Left ventricle myocardium inferior (tissue), 1 donor: ENCODE results near the gene SMARCD1. TPM values are rescaled to one million over a fixed set of nuclear protein-coding genes. Genes with fewer than 3 reads are reported as not detected.

Experiments
- DNase-seq: peaks from one replicate; pipeline ENCODE4 v3.0.0-alpha.2; 2020
- H3K27ac ChIP-seq: fragments of 200-600 bp; replicated peaks from 2 replicates; pipeline ENCODE4 v1.8.0; 2021
- H3K27me3 ChIP-seq: fragments of 200-600 bp; 2 replicates; pipeline ENCODE4 v1.8.0; 2021; ENCODE audit warnings: low read depth
- H3K36me3 ChIP-seq: fragments of 200-600 bp; 2 replicates; pipeline ENCODE4 v1.8.0; 2021
- H3K4me1 ChIP-seq: fragments of 200-600 bp; 2 replicates; pipeline ENCODE4 v1.8.0; 2021
- H3K4me3 ChIP-seq: fragments of 200-600 bp; 2 replicates; pipeline ENCODE4 v1.8.0; 2021; ENCODE audit warnings: mild to moderate bottlenecking, moderate library complexity
- H3K9me3 ChIP-seq: fragments of 200-600 bp; replicated peaks from 2 replicates; pipeline ENCODE4 v1.8.0; 2021
- intact Hi-C: fragments of 100-400 bp; cut with micrococcal nuclease; formaldehyde crosslinking; loops from one replicate; pipeline ENCODE4 v1.11.0; 2022
- total RNA-seq: library from RNA; stranded (reverse); fragmentation: NEBNext Ultra II Directional; extraction: Animal tissue kit (Norgen Biotek cat#: 25700); gene quantifications from one replicate; pipeline ENCODE4 v1.2.1, GENCODE V29; 2021
- TF ChIP-seq, protein P1 (sequence below): fragments of 200-600 bp; IDR thresholded peaks from 2 replicates; pipeline ENCODE4 v1.8.0; 2021; ENCODE audit warnings: antibody characterized with exemption, mild to moderate bottlenecking, borderline replicate concordance
- donor health status: DM: no; HTN: yes; CAD: no; lungs with severe emphysema.

SMARCD1 gene
- total RNA-seq, 1 donor from 2014 or later: 15.4 TPM

DNA sequence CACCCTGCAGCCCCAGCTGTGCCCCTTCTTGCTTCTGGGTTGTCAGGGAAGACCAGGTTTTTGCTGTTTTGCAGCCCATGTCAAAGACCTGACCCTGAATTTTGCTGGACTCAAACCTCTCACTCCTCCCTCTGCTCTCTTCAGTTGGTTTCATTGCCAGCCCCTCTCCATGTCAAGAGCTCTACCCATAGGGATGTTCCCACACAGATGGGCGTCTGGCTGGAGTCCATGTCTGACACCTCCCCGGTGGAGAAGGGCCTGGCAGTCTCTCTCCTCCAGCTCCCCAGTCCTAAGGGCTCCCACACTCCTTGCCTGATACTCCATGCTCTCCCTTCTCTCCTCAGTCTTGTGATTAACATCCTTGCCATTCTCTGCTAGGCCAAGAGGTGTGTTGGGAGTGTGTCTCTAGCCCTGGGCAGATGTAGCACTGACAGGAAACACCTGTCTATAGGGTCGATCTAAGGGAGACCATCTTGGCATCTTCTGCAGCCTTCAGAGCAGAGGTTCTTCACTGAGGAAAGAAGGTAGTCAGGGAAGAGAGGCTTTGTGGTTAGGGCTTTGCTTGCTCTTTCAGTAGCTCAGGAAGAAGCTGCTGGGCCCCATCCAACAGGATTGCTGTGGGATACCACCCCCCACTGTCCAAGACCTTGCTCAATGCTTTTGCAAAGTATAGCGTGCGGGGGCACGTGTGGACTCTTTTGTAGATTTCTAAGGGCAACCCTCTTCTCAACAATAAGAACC, 23.0 kb upstream of the SMARCD1 start:
- Histone ChIP-seq H3K4me1 (peaks cover 18% of the 10 kb centered on the region), H3K27ac (no peak overlapping the region), H3K27me3 (peaks cover 35% of the 10 kb centered on the region), H3K4me3 (no peak overlapping the region), H3K9me3 (no peaks in the 10 kb centered on the region), H3K36me3 (no peaks in the 10 kb centered on the region)
- DNase-seq: no peak
- TF ChIP-seq, protein P1, sequence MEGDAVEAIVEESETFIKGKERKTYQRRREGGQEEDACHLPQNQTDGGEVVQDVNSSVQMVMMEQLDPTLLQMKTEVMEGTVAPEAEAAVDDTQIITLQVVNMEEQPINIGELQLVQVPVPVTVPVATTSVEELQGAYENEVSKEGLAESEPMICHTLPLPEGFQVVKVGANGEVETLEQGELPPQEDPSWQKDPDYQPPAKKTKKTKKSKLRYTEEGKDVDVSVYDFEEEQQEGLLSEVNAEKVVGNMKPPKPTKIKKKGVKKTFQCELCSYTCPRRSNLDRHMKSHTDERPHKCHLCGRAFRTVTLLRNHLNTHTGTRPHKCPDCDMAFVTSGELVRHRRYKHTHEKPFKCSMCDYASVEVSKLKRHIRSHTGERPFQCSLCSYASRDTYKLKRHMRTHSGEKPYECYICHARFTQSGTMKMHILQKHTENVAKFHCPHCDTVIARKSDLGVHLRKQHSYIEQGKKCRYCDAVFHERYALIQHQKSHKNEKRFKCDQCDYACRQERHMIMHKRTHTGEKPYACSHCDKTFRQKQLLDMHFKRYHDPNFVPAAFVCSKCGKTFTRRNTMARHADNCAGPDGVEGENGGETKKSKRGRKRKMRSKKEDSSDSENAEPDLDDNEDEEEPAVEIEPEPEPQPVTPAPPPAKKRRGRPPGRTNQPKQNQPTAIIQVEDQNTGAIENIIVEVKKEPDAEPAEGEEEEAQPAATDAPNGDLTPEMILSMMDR: no peak
- intact Hi-C loops: no loop called here

DNA sequence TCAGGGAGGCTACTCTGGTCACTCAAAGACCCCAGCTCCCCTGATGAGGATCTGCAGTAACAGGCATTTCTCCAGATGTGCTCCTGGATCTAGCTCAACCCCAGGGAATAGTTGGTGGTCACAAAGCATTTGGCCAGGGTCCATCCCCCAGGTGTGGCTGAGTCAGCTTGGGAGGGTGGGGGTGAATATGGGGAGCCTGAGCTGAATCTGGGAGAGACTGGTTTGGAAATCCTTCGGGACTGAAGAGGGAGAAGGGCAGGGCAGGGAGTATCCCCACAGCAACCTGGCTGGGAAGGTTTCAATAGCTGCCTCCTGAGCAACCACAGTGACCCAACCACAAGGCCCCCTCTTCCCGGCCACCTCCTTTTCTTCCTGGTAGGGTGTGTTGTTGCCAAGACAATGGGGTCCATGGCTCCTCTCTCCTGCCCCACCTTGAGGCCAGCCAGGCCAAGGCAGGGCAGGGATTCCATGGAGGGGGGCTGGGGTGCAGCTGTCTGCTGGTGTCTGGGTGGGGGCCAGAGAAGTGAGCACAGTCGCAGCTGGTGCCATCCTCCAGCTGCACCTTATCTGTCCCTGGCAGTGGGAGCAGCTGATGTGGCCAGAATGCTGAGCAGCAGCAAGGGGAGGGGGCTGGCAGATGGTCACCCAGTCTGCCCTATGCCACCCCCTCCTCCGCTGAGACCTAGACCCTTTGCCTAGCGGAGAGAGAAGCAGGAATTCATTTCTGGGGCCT, 22.2 kb upstream of the SMARCD1 start:
- intact Hi-C loops: no loop called here
- peaks cover 30% of the 10 kb centered on the region for H3K27me3 ChIP-seq

DNA sequence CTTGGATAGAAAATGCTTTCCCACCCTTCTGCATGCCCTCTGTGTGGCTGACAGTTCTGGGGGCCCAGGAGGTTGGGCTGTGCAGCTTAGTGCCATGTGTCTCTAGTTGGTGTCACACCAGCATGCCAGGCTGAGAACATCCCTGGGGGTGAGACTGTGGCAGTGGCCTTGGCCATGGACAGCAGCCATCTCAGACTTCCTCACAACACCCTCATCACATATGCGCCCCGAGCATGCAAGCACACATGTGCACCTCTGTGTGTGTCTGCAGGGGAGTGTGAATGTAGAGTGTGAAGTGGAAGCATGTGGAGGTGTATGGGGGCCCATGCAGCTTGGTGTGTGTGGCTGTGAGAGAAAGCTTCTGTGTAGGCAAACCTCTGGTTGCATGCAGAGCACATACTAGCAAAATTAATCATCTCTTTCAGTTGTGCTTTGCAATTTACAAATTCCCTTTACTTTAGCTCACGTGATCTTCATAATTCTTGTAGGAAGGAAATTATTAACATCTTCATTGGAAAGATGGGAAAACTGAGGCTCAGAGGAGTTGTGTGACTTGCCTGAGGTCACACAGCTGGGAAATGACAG, 19.3 kb upstream of the SMARCD1 start:
- no peak overlapping the region for H3K27ac ChIP-seq
- peaks cover 13% of the 10 kb centered on the region for H3K4me1 ChIP-seq
- no peaks in the 10 kb centered on the region for H3K9me3 ChIP-seq
- H3K27me3 ChIP-seq: peaks cover 8% of the 10 kb centered on the region
- H3K4me3 ChIP-seq: no peak overlapping the region
- intact Hi-C loops: no loop called here
- H3K36me3 ChIP-seq: no peaks in the 10 kb centered on the region
- TF ChIP-seq, protein P1: no peak
- DNase-seq: no peak

More for the DNA sequence above, 22.2 kb upstream of the SMARCD1 start:
- no peak overlapping the region for H3K4me3 ChIP-seq
- no peaks in the 10 kb centered on the region for H3K9me3 ChIP-seq
- TF ChIP-seq, protein P1: no peak
- H3K27ac ChIP-seq: no peak overlapping the region
- DNase-seq: no peak
- peaks cover 13% of the 10 kb centered on the region for H3K4me1 ChIP-seq
- no peaks in the 10 kb centered on the region for H3K36me3 ChIP-seq

DNA sequence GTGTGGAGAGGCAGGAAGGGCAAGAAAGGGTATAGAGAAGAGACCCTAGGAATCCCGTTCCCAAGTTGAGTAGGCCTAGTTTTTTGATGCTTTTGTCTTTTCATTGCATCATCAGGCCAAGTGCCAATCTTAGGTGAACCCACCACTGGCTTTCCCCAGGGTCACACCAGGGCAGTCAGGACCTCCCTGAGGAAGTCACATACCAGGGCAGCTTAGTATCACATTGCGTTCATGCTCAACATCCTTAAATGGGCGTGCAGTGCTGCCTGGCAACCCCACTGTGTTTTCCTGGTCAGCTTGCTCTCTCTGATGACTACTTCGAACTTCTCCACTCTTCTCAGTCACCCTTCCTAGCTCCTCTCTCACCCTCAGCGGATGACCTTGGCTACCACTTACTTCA, 18.7 kb upstream of the SMARCD1 start:
- intact Hi-C loops: no loop called here
- H3K27ac ChIP-seq: no peak overlapping the region

DNA sequence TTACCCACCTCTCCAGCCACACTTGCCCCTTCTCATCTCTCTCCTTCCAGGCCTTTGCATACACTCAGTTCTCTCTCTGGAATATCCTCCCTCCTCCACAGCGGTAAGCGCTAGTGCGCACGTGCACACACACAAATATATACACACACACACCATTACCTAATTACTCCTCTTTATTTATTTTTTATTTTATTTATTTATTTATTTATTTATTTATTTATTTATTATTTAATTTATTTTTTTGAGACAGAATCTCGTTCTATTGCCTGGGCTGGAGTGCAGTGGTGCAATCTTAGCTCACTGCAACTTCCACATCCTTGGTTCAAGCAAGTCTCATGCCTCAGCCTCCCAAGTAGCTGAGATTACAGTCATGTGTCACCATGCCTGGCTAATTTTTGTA, 16.1 kb upstream of the SMARCD1 start:
- Histone ChIP-seq H3K4me1 (peaks cover 15% of the 10 kb centered on the region), H3K4me3 (no peak overlapping the region), H3K27ac (no peak overlapping the region), H3K27me3 (no peaks in the 10 kb centered on the region), H3K9me3 (no peaks in the 10 kb centered on the region), H3K36me3 (no peaks in the 10 kb centered on the region)
- TF ChIP-seq, protein P1: no peak
- intact Hi-C loops: no loop called here
- no peak for DNase-seq

More for the DNA sequence above, 18.7 kb upstream of the SMARCD1 start:
- TF ChIP-seq, protein P1: no peak
- Histone ChIP-seq H3K4me3 (no peak overlapping the region), H3K9me3 (no peaks in the 10 kb centered on the region), H3K36me3 (no peaks in the 10 kb centered on the region), H3K27me3 (peaks cover 8% of the 10 kb centered on the region), H3K4me1 (peaks cover 15% of the 10 kb centered on the region)
- no peak for DNase-seq
